Measurements from ENCODE around the gene CDCA7. TPM values are rescaled to one million over a fixed set of nuclear protein-coding genes. Genes with fewer than 3 reads are reported as not detected.
"Not testable (repeated sequence)": the region's sequence is repeated elsewhere in the genome, so short reads cannot be mapped to it uniquely, and the experiment has no call there.

The CDCA7 gene
- total RNA-seq, 2 experiments from 2014 or later, result 1.6 to 1.8 TPM

DNA sequence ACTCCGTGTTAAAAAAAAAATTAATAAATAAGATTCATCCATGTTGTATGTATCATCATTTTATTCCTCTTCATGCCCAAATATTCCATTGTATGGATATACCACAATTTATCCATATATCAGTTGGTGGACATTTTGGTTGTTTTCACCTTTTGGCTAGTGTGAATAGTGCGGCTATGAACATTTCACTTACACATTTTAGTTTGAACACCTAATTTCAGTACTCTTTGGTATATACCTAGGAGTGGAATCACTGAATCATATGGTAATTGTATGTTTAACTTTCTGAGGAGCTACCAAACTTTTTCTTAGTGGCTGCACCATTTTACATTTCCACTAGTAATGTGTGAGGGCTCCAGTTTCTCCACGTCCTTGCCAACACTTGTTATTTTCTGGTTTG, 20.0 kb downstream of the CDCA7 start:
- Mint-ChIP-seq H3K27me3 (no peaks in the 10 kb centered on the region), H3K27ac (no peak overlapping the region), H3K4me3 (no peak overlapping the region), H3K36me3 (ENCODE audit: low read depth) (no peaks in the 10 kb centered on the region), H3K4me1 (ENCODE audit: low read depth) (peaks cover 6% of the 10 kb centered on the region), H3K9me3 (no peaks in the 10 kb centered on the region)
- H3K4me3 ChIP-seq (ENCODE audit: low read length), result no peak overlapping the region
- ATAC-seq (ENCODE audit: poor library complexity), result no peak
- H3K36me3 ChIP-seq (ENCODE audit: insufficient read depth, low read length), result no peaks in the 10 kb centered on the region
- peaks cover 3% of the 10 kb centered on the region for H3K4me1 ChIP-seq (ENCODE audit: insufficient read depth, low read length)
- no peaks in the 10 kb centered on the region for H3K9me3 ChIP-seq (ENCODE audit: control insufficient read depth in 1 of 2, insufficient read depth in 1 of 2, low read length in 2 of 2)
- intact Hi-C loops (cut with DNase I, micrococcal nuclease), result no loop called here
- TF ChIP-seq, protein P1, sequence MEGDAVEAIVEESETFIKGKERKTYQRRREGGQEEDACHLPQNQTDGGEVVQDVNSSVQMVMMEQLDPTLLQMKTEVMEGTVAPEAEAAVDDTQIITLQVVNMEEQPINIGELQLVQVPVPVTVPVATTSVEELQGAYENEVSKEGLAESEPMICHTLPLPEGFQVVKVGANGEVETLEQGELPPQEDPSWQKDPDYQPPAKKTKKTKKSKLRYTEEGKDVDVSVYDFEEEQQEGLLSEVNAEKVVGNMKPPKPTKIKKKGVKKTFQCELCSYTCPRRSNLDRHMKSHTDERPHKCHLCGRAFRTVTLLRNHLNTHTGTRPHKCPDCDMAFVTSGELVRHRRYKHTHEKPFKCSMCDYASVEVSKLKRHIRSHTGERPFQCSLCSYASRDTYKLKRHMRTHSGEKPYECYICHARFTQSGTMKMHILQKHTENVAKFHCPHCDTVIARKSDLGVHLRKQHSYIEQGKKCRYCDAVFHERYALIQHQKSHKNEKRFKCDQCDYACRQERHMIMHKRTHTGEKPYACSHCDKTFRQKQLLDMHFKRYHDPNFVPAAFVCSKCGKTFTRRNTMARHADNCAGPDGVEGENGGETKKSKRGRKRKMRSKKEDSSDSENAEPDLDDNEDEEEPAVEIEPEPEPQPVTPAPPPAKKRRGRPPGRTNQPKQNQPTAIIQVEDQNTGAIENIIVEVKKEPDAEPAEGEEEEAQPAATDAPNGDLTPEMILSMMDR (IDR thresholded peaks at IDR 0.05), result no peak
- no peak overlapping the region for H3K27ac ChIP-seq (ENCODE audit: low read depth in 1 of 2, low read length in 2 of 2)
- DNase-seq, result no peak
- ChIA-PET POLR2A (no interaction called here), CTCF (no interaction called here)
- H3K27me3 ChIP-seq (ENCODE audit: control insufficient read depth in 1 of 2, insufficient read depth in 2 of 2, low read length in 2 of 2), result no peaks in the 10 kb centered on the region

GRCh38 chr2:173385534-173385933, 30.9 kb downstream of the CDCA7 start:
- DNase-seq; H3K4me3 ChIP-seq (ENCODE audit: low read length); intact Hi-C loops (cut with DNase I, micrococcal nuclease); ATAC-seq (ENCODE audit: poor library complexity); H3K4me3 Mint-ChIP-seq; H3K36me3 ChIP-seq (ENCODE audit: insufficient read depth, low read length); H3K27me3 ChIP-seq (ENCODE audit: control insufficient read depth in 1 of 2, insufficient read depth in 2 of 2, low read length in 2 of 2); H3K9me3 ChIP-seq (ENCODE audit: control insufficient read depth in 1 of 2, insufficient read depth in 1 of 2, low read length in 2 of 2); H3K27ac ChIP-seq (ENCODE audit: low read depth in 1 of 2, low read length in 2 of 2); POLR2A ChIA-PET; H3K36me3 Mint-ChIP-seq (ENCODE audit: low read depth); H3K4me1 ChIP-seq (ENCODE audit: insufficient read depth, low read length); H3K27ac Mint-ChIP-seq; H3K9me3 Mint-ChIP-seq; H3K27me3 Mint-ChIP-seq; CTCF ChIA-PET; H3K4me1 Mint-ChIP-seq (ENCODE audit: low read depth): not testable (repeated sequence)

- Histone ChIP-seq H3K27me3 (ENCODE audit: control insufficient read depth in 1 of 2, insufficient read depth in 2 of 2, low read length in 2 of 2) (no peaks in the 10 kb centered on the region), H3K4me3 (ENCODE audit: low read length) (no peak overlapping the region), H3K9me3 (ENCODE audit: control insufficient read depth in 1 of 2, insufficient read depth in 1 of 2, low read length in 2 of 2) (no peaks in the 10 kb centered on the region), H3K36me3 (ENCODE audit: insufficient read depth, low read length) (no peaks in the 10 kb centered on the region), H3K27ac (ENCODE audit: low read depth in 1 of 2, low read length in 2 of 2) (no peak overlapping the region), H3K4me1 (ENCODE audit: insufficient read depth, low read length) (no peaks in the 10 kb centered on the region)
- Mint-ChIP-seq H3K9me3 (no peaks in the 10 kb centered on the region), H3K4me3 (no peak overlapping the region), H3K4me1 (ENCODE audit: low read depth) (no peaks in the 10 kb centered on the region), H3K36me3 (ENCODE audit: low read depth) (no peaks in the 10 kb centered on the region), H3K27ac (no peak overlapping the region), H3K27me3 (no peaks in the 10 kb centered on the region)
- intact Hi-C loops (cut with DNase I, micrococcal nuclease), result no loop called here
- ChIA-PET CTCF (no interaction called here), POLR2A (no interaction called here)
- TF ChIP-seq, protein P1 (IDR thresholded peaks at IDR 0.05), result no peak
- ATAC-seq (ENCODE audit: poor library complexity) (no peak), DNase-seq (no peak)
Measured at GRCh38 chr2:173386021-173386737, 31.5 kb downstream of the CDCA7 start.

DNA sequence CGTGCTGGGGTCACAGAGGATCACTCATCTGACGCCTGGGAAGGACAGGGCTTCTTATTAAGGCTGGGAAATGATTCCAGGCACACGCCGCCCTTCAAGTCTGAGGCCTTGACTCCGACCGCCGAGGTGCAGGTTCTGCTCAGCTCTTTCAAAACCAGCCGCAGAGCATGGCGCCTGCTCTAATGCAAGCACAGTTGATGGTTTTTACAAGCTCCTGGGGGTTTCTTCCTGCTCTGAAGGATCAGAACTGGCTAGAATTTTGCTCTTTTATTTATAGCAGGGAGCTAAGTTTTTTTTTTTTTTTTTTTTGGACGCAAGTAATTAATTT, 32.0 kb downstream of the CDCA7 start:
- intact Hi-C loops (cut with DNase I, micrococcal nuclease), result no loop called here
- Mint-ChIP-seq H3K36me3 (ENCODE audit: low read depth) (no peaks in the 10 kb centered on the region), H3K9me3 (no peaks in the 10 kb centered on the region), H3K27ac (no peak overlapping the region), H3K4me1 (ENCODE audit: low read depth) (no peaks in the 10 kb centered on the region), H3K4me3 (no peak overlapping the region), H3K27me3 (no peaks in the 10 kb centered on the region)
- DNase-seq (no peak), ATAC-seq (ENCODE audit: poor library complexity) (no peak)
- no peaks in the 10 kb centered on the region for H3K9me3 ChIP-seq (ENCODE audit: control insufficient read depth in 1 of 2, insufficient read depth in 1 of 2, low read length in 2 of 2)
- TF ChIP-seq, protein P1 (IDR thresholded peaks at IDR 0.05), result no peak
- H3K27me3 ChIP-seq (ENCODE audit: control insufficient read depth in 1 of 2, insufficient read depth in 2 of 2, low read length in 2 of 2), result no peaks in the 10 kb centered on the region
- H3K27ac ChIP-seq (ENCODE audit: low read depth in 1 of 2, low read length in 2 of 2), result no peak overlapping the region
- H3K4me1 ChIP-seq (ENCODE audit: insufficient read depth, low read length), result no peaks in the 10 kb centered on the region
- CTCF ChIA-PET, result no interaction called here
- no peak overlapping the region for H3K4me3 ChIP-seq (ENCODE audit: low read length)
- H3K36me3 ChIP-seq (ENCODE audit: insufficient read depth, low read length), result no peaks in the 10 kb centered on the region
- POLR2A ChIA-PET, result no interaction called here

Measured in CD4-positive, alpha-beta T cell (primary cell).